T-helper 1 cell treated with Interleukin-12 subunit alpha and Interleukin-12 subunit beta and Interleukin-4 antibody, amounts not matched to agents 30 ng/mL and 1 ng/mL, for 36 hours (primary cell): Measurements from ENCODE around the gene LIMD2. TPM values are rescaled to one million over a fixed set of nuclear protein-coding genes. Genes with fewer than 3 reads are reported as not detected.

Experiments
- intact Hi-C: fragments of 100-400 bp; cut with micrococcal nuclease; formaldehyde crosslinking; loops from one replicate; pipeline ENCODE4 v1.15.1; 2024
- total RNA-seq: library from RNA; stranded (reverse); gene quantifications from 2 replicates; pipeline ENCODE4 v1.2.3, GENCODE V29; 2022

The LIMD2 gene
- total RNA-seq, 1 donor from 2014 or later = 637 TPM

- intact Hi-C loops = loop anchor here (1.0 to 5.0 kb wide), 7 partner anchors 8 to 255 kb away; partner anchors contain the start of genes CCDC47, CYB561, DCAF7 and FTSJ3
Measured at GRCh38 chr17:63701868-63702720, 2.2 kb upstream of the LIMD2 start.

GRCh38 chr17:63701456-63701820 is 1.5 kb upstream of the LIMD2 start:
- intact Hi-C loops = loop anchor here (1.0 to 5.0 kb wide), 2 partner anchors 142 to 254 kb away; partner anchors contain the start of gene CYB561

GRCh38 chr17:63700528-63701455 is 867 bp upstream of the LIMD2 start:
- intact Hi-C loops = loop anchor here (1.0 to 5.0 kb wide), 2 partner anchors 143 to 253 kb away; partner anchors contain the start of gene CYB561

- intact Hi-C loops = loop anchor here (1.0 to 5.0 kb wide), 6 partner anchors 11 to 808 kb away; partner anchors contain the start of genes CCDC47, CEP95, DDX5 and FTSJ3
Measured at GRCh38 chr17:63698886-63699637, 863 bp downstream of the LIMD2 start.

- intact Hi-C loops = loop anchor here (1.0 to 5.0 kb wide), 5 partner anchors 12 to 808 kb away; partner anchors contain the start of genes CCDC47, CEP95, DDX5 and FTSJ3
Measured at GRCh38 chr17:63698381-63698885, 1.5 kb downstream of the LIMD2 start.

GRCh38 chr17:63697341-63698286 is 2.3 kb downstream of the LIMD2 start:
- intact Hi-C loops = loop anchor here (1.0 to 5.0 kb wide), 5 partner anchors 13 to 809 kb away; partner anchors contain the start of genes CCDC47, CEP95, DDX5 and FTSJ3

GRCh38 chr17:63696381-63696961 is 3.5 kb downstream of the LIMD2 start:
- intact Hi-C loops = loop anchor here (5.0 kb wide), 1 partner anchor 269 kb away; no protein-coding TSS in a partner anchor

GRCh38 chr17:63695889-63696288 is 4.0 kb downstream of the LIMD2 start:
- intact Hi-C loops = loop anchor here (5.0 kb wide), 1 partner anchor 269 kb away; no protein-coding TSS in a partner anchor

GRCh38 chr17:63694950-63695773 is 4.8 kb downstream of the LIMD2 start:
- intact Hi-C loops = loop anchor here (5.0 kb wide), 1 partner anchor 268 kb away; no protein-coding TSS in a partner anchor

GRCh38 chr17:63694229-63694949 is 5.5 kb downstream of the LIMD2 start:
- intact Hi-C loops = no loop called here

GRCh38 chr17:63693411-63694113 is 6.4 kb downstream of the LIMD2 start:
- intact Hi-C loops = no loop called here

GRCh38 chr17:63692195-63692816 is 7.6 kb downstream of the LIMD2 start:
- intact Hi-C loops = no loop called here

- intact Hi-C loops = no loop called here
Measured at GRCh38 chr17:63689479-63689878, 10.4 kb downstream of the LIMD2 start.

- intact Hi-C loops = no loop called here
Measured at GRCh38 chr17:63688396-63689020, 11.4 kb downstream of the LIMD2 start.

GRCh38 chr17:63686138-63686685 is 13.7 kb downstream of the LIMD2 start:
- intact Hi-C loops = no loop called here
